ENCODE results near the gene CPNE5. TPM values are rescaled to one million over a fixed set of nuclear protein-coding genes. Genes with fewer than 3 reads are reported as not detected.
A peak's percentile ranks its signal among the peaks of the same experiment; 100 is the strongest.

The CPNE5 gene
- total RNA-seq, 1 donor: not detected

- Histone ChIP-seq H2AFZ (ENCODE audit: low read length) (no peak overlapping the region), H3K4me1 (ENCODE audit: insufficient read depth, low read length) (no peaks in the 10 kb centered on the region), H3K4me3 (ENCODE audit: insufficient read depth, low read length) (no peak overlapping the region), H3K36me3 (ENCODE audit: insufficient read depth, low read length) (no peaks in the 10 kb centered on the region), H3K4me2 (ENCODE audit: insufficient read depth, low read length) (no peak overlapping the region), H3K79me2 (ENCODE audit: insufficient read depth, low read length) (no peaks in the 10 kb centered on the region), H3K9me3 (ENCODE audit: low read depth, low read length) (no peaks in the 10 kb centered on the region), H4K20me1 (ENCODE audit: insufficient read depth, low read length) (no peaks in the 10 kb centered on the region), H3K27ac (ENCODE audit: low read depth, low read length) (no peak overlapping the region), H3K27me3 (ENCODE audit: insufficient read depth, low read length) (no peaks in the 10 kb centered on the region)
- no peak for DNase-seq (ENCODE audit: insufficient read length, low spot score, missing footprints)
- no peak for TF ChIP-seq CTCF (IDR thresholded peaks at IDR 0.05; ENCODE audit: extremely low read depth, low read depth, low read length)
Measured at GRCh38 chr6:36695414-36695813, 143.8 kb downstream of the CPNE5 start.

- Histone ChIP-seq H3K27ac (ENCODE audit: low read depth, low read length) (no peak overlapping the region), H3K27me3 (ENCODE audit: insufficient read depth, low read length) (no peaks in the 10 kb centered on the region), H3K4me1 (ENCODE audit: insufficient read depth, low read length) (no peaks in the 10 kb centered on the region), H3K79me2 (ENCODE audit: insufficient read depth, low read length) (no peaks in the 10 kb centered on the region), H3K4me3 (ENCODE audit: insufficient read depth, low read length) (no peak overlapping the region), H3K4me2 (ENCODE audit: insufficient read depth, low read length) (no peak overlapping the region), H2AFZ (ENCODE audit: low read length) (no peak overlapping the region), H3K36me3 (ENCODE audit: insufficient read depth, low read length) (no peaks in the 10 kb centered on the region), H4K20me1 (ENCODE audit: insufficient read depth, low read length) (no peaks in the 10 kb centered on the region), H3K9me3 (ENCODE audit: low read depth, low read length) (no peaks in the 10 kb centered on the region)
- TF ChIP-seq CTCF (IDR thresholded peaks at IDR 0.05; ENCODE audit: extremely low read depth, low read depth, low read length): no peak
- no peak for DNase-seq (ENCODE audit: insufficient read length, low spot score, missing footprints)
Measured at GRCh38 chr6:36694616-36695015, 144.6 kb downstream of the CPNE5 start.

- no peak for TF ChIP-seq CTCF (IDR thresholded peaks at IDR 0.05; ENCODE audit: extremely low read depth, low read depth, low read length)
- H3K4me3 ChIP-seq (ENCODE audit: insufficient read depth, low read length): no peak overlapping the region
- no peak overlapping the region for H3K4me2 ChIP-seq (ENCODE audit: insufficient read depth, low read length)
Measured at GRCh38 chr6:36692861-36693702, 146.2 kb downstream of the CPNE5 start.

GRCh38 chr6:36692220-36692619 lies 147.0 kb downstream of the CPNE5 start:
- Histone ChIP-seq H3K4me3 (ENCODE audit: insufficient read depth, low read length) (no peak overlapping the region), H3K4me2 (ENCODE audit: insufficient read depth, low read length) (no peak overlapping the region), H3K79me2 (ENCODE audit: insufficient read depth, low read length) (no peaks in the 10 kb centered on the region)

More at GRCh38 chr6:36692861-36693702, 146.2 kb downstream of the CPNE5 start:
- Histone ChIP-seq H3K9me3 (ENCODE audit: low read depth, low read length) (no peaks in the 10 kb centered on the region), H3K27me3 (ENCODE audit: insufficient read depth, low read length) (no peaks in the 10 kb centered on the region), H3K27ac (ENCODE audit: low read depth, low read length) (no peak overlapping the region), H3K36me3 (ENCODE audit: insufficient read depth, low read length) (no peaks in the 10 kb centered on the region), H4K20me1 (ENCODE audit: insufficient read depth, low read length) (peaks cover 1% of the 10 kb centered on the region), H2AFZ (ENCODE audit: low read length) (no peak overlapping the region), H3K79me2 (ENCODE audit: insufficient read depth, low read length) (no peaks in the 10 kb centered on the region), H3K4me1 (ENCODE audit: insufficient read depth, low read length) (no peaks in the 10 kb centered on the region)
- DNase-seq (ENCODE audit: insufficient read length, low spot score, missing footprints): peak; percentile 48

More at GRCh38 chr6:36692220-36692619, 147.0 kb downstream of the CPNE5 start:
- Histone ChIP-seq H3K36me3 (ENCODE audit: insufficient read depth, low read length) (peaks cover 8% of the 10 kb centered on the region), H3K27me3 (ENCODE audit: insufficient read depth, low read length) (no peaks in the 10 kb centered on the region), H3K27ac (ENCODE audit: low read depth, low read length) (no peak overlapping the region), H4K20me1 (ENCODE audit: insufficient read depth, low read length) (peaks cover 3% of the 10 kb centered on the region), H3K4me1 (ENCODE audit: insufficient read depth, low read length) (no peaks in the 10 kb centered on the region), H2AFZ (ENCODE audit: low read length) (no peak overlapping the region), H3K9me3 (ENCODE audit: low read depth, low read length) (no peaks in the 10 kb centered on the region)
- TF ChIP-seq CTCF (IDR thresholded peaks at IDR 0.05; ENCODE audit: extremely low read depth, low read depth, low read length): no peak
- DNase-seq (ENCODE audit: insufficient read length, low spot score, missing footprints): no peak
